Measurements from ENCODE around the gene CLBA1. TPM values are rescaled to one million over a fixed set of nuclear protein-coding genes. Genes with fewer than 3 reads are reported as not detected.

CLBA1 gene
- total RNA-seq, 4 donors from 2014 or later: 1.4 to 7.9 (median 3.6) TPM

DNA sequence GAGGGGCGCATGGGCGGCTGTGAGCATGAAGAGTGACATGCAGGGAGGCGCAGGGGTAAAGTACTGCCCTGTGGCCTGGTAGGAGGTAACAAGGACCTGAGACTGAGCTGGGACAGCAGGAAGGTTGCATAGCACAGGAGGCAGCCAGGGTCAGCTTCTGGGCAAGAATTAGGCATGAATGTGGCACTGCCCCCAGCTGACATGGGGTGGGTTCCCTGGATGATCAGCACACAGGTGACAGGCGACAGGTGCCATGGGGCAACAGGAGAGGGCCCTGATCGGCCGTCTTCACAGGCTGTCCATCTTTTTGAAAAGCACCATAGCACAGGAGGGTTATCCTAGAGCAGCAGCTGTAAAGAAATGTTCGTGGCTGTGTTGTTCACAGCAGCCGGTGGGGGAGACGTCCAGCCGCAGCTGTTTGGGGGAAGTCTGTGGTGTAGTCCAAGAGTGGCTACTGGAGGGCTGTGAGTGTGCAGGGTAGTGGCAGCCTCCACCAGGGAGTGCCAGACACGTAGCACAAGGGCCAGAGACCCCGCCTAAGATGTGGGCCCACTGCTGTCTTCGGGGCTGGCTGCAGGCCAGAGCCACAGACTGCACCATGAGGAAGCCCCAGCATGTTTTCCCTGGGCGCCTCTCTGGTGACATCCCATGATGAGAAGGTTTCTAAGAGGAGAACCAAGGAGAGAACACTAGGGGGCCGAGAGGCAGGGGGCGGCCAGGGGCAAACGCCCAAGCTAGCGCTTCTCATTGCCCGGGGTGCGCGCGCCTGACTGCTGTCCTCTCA, 8.4 kb downstream of the CLBA1 start:
- TF ChIP-seq, protein P1, sequence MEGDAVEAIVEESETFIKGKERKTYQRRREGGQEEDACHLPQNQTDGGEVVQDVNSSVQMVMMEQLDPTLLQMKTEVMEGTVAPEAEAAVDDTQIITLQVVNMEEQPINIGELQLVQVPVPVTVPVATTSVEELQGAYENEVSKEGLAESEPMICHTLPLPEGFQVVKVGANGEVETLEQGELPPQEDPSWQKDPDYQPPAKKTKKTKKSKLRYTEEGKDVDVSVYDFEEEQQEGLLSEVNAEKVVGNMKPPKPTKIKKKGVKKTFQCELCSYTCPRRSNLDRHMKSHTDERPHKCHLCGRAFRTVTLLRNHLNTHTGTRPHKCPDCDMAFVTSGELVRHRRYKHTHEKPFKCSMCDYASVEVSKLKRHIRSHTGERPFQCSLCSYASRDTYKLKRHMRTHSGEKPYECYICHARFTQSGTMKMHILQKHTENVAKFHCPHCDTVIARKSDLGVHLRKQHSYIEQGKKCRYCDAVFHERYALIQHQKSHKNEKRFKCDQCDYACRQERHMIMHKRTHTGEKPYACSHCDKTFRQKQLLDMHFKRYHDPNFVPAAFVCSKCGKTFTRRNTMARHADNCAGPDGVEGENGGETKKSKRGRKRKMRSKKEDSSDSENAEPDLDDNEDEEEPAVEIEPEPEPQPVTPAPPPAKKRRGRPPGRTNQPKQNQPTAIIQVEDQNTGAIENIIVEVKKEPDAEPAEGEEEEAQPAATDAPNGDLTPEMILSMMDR (IDR thresholded peaks at IDR 0.05; ENCODE audit: low read depth): no peak

DNA sequence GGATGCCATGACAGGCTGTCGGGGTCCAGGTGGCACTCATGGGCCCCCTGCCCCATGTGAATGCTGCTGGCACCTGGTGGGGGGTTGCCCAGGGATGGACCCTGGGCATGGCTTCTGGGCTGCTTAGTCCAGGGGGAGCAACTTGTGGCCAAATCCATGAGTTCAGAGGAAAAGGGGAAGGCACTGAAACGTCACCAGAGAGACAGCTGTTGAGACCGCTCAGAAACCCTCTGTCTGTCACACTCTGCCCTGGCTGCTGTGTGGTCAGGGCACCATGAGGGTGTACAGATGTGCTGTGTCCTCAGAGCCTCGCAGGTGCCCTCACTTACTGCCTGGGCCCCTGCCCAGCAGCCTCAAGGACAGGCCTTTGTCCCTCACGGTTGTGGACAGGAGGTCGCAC, 9.4 kb downstream of the CLBA1 start:
- TF ChIP-seq, protein P1 (IDR thresholded peaks at IDR 0.05; ENCODE audit: low read depth): no peak

DNA sequence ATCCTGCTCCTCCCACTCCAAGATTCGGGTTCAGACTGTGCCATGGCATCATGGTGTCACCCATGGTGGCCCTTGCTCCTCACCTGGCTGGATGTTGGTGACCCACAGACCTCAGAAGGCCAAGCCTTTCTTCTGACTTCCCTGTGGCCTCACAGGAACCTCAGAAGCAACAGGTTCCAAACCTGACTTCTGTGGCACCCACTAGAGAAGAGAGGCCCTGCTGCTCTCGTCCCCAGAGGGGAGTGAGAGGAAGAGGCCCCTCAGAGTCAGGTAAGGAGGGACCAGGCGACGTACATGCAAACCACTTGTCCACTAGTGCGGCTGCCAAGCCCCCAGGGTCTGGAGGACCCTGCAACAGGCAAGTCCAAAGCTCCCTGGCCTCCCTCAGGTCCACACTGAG, 10.4 kb downstream of the CLBA1 start:
- TF ChIP-seq, protein P1 (IDR thresholded peaks at IDR 0.05; ENCODE audit: low read depth): no peak

DNA sequence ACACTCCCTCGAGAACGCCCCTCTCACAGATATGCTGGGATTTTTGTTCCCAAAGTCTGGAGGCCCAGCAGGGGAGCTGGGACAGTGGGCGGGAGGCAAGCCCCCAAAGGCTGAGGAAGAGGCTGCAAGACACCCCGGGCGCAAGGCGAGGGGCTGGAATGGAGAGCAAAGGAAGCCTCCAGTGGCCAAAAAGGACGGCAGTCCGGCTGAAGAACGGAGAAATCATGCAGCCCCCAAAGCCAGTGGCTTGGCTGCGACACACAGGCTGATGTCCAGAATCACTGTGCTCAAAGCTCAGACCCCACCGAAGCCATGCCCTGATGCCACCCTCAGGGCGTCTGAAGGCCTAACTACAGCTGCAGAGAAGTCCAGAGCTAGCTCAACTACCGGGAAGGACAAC, 10.9 kb downstream of the CLBA1 start:
- TF ChIP-seq, protein P1 (IDR thresholded peaks at IDR 0.05; ENCODE audit: low read depth): no peak

DNA sequence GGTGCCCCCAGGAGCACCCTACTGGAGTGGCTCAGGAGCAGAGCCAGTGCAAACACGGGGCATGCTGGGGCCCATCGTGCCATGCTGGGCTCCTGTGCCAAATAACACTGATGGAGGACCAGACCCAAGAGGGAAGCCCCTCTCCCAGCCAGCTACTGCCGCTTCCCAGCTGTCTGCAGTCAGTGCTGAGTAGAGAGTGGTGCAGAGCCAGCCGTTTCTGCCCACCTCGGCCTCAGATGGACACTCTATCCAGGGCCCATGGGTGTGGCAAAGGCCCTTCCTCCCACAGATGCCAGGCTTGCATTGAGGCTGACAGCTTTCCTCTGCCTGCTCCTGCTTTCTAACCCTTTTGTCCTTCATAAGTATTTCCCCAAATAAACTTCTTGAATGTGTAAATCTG, 13.2 kb downstream of the CLBA1 start:
- TF ChIP-seq, protein P1 (IDR thresholded peaks at IDR 0.05; ENCODE audit: low read depth): no peak

DNA sequence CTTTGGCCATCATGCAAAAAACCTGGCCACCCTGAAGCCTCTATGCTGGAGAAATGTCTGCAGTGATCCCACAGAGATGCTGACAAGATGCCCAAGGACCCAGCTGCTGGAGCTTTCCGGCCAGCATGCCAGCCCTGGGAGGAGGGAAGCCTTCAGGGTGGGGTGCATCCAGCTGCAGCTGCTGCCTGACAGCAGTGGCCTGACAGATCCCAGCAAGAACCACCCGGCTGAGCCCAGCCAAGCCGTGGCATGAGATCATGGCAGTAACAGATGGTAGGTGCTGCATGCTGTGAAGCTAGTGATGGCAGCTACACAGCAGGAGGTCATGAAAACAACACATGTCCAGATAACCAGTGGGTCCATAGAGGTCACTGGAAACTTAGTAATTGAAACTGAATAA, 13.8 kb downstream of the CLBA1 start:
- TF ChIP-seq, protein P1 (IDR thresholded peaks at IDR 0.05; ENCODE audit: low read depth): no peak

DNA sequence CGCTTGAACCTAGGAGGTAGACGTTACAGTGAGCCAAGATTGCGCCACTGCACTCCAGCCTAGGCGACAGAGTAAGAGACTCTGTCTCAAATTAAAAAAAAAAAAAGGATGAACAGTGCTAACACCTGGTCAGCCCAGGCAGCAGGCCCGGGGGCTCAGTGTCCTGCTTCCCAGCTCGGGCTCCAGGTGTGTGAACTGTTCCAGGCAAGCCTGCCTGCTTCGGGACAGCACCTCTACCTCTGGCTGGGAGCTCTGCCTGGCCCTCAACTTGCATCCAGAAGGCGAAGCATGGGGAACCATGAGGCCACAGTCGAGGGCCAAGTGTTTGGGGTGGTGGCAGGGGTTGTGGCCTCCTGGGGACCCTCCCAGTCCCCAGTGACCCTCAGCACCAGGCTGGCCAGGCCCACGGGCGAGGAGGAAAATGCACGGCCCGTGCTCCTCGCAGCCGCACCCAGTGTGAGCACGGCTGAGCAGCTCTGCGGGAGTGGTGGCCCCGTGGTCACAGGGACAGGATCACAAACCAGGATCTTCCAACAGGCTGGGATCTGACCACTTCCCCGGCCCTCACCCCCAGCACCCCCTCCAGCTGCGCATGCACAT, 19.8 kb downstream of the CLBA1 start:
- TF ChIP-seq, protein P1 (IDR thresholded peaks at IDR 0.05; ENCODE audit: low read depth): no peak

All from subcutaneous adipose tissue (tissue), 4 donors.